WERI-Rb-1 (cell line): ENCODE measurements around the gene TNIP1.
A peak's percentile ranks its signal among the peaks of the same experiment; 100 is the strongest.

Experiments
- DNase-seq: peaks from one replicate; pipeline ENCODE4 v3.0.0-alpha.2; 2020
- H3K27ac ChIP-seq: fragments of 250-450 bp; sonication (Bioruptor Pico); 2 replicates; pipeline ENCODE4 v1.5.1; 2020; ENCODE audit warnings: mild to moderate bottlenecking, moderate library complexity
- H3K27me3 ChIP-seq: fragments of 250-450 bp; sonication (Bioruptor Pico); 2 replicates; pipeline ENCODE4 v1.5.1; 2021; ENCODE audit warnings: mild to moderate bottlenecking, low read depth, moderate library complexity; ENCODE audit not compliant: insufficient read depth, severe bottlenecking
- H3K36me3 ChIP-seq: fragments of 250-450 bp; sonication (Bioruptor Pico); 2 replicates; pipeline ENCODE4 v1.5.1; 2020; ENCODE audit warnings: mild to moderate bottlenecking, moderate library complexity
- H3K4me3 ChIP-seq: 2 replicates; pipeline ENCODE4 v1.5.1; 2011; ENCODE audit warnings: low read depth, mild to moderate bottlenecking, control low read depth, low read length
- H3K9me3 ChIP-seq: fragments of 250-450 bp; sonication (Bioruptor Pico); 2 replicates; pipeline ENCODE4 v1.5.1; 2021; ENCODE audit warnings: mild to moderate bottlenecking, moderate library complexity; ENCODE audit not compliant: severe bottlenecking
- TF ChIP-seq, protein P1 (sequence below): IDR thresholded peaks from 2 replicates; pipeline ENCODE4 v1.5.1; 2011; ENCODE audit warnings: low read depth, mild to moderate bottlenecking, control low read depth, inconsistent platforms, low read length

TNIP1 gene

DNA sequence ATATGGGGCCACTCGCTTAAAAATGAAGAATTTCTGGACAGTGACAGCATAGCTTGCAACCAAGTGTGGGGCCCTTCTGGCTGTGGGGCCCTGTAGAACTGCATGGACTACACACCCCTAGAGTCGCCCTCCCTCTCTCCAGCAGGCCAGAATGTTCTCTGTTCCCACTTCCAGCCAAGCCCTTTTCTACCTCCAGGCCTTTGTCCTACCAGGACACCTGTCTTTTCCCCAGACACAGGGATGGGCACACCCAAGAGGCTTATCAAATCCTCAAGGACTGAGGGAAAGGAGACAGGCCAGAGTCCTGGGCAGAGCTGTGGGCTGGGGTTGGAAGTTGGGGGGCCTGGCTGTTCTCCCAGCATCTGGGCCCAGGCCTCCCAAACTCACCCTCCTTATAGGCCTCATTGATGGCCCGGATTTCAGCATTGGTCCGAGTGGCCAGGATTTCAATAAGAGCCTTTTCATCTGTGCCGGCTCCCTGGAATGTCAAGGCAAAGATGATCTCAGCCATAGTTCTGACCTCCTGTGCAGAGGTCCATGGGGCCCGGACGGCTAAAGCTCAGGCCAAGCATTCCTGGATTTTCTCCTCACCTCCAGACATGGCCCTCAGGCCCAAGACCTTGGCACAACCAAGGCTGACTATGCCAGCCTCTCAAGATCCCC is 38.2 kb upstream of the TNIP1 start:
- Histone ChIP-seq H3K4me3 (no peak overlapping the region), H3K27me3 (no peaks in the 10 kb centered on the region), H3K27ac (no peak overlapping the region), H3K9me3 (no peaks in the 10 kb centered on the region), H3K36me3 (peaks cover 9% of the 10 kb centered on the region; the same call in 1 of the 2 replicates)
- DNase-seq = no peak
- TF ChIP-seq, protein P1, sequence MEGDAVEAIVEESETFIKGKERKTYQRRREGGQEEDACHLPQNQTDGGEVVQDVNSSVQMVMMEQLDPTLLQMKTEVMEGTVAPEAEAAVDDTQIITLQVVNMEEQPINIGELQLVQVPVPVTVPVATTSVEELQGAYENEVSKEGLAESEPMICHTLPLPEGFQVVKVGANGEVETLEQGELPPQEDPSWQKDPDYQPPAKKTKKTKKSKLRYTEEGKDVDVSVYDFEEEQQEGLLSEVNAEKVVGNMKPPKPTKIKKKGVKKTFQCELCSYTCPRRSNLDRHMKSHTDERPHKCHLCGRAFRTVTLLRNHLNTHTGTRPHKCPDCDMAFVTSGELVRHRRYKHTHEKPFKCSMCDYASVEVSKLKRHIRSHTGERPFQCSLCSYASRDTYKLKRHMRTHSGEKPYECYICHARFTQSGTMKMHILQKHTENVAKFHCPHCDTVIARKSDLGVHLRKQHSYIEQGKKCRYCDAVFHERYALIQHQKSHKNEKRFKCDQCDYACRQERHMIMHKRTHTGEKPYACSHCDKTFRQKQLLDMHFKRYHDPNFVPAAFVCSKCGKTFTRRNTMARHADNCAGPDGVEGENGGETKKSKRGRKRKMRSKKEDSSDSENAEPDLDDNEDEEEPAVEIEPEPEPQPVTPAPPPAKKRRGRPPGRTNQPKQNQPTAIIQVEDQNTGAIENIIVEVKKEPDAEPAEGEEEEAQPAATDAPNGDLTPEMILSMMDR = no peak

DNA sequence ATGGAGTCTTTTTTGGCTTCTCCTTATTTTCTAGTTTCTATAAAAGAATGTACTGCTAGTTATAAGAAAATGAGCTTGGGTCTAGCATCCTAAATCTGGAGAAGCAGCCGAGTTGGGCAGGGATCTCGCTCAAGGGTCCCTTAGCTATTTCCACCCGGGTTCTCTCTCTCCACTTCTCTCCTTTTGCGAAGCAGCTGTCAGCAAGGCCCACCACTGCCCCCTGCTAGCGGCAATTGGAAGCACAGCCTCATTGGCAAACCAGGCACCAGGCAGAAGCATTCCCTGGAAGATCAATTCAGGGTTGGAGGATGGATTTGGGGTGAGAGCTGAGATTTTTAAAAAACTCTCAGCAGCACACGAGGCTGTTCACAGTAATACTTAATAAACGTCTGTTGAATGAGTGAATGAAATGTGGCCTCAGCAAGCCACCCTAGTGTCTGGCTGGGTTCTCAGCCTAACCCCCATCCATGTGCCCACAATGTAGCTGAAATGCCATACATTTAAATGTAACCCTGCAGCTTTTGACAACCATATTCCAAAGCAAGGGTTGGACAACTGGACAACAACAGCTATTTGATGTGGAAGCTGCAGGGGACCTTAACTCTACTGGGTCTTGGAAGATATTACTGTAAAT is 34.6 kb upstream of the TNIP1 start:
- H3K27me3 ChIP-seq = no peaks in the 10 kb centered on the region
- no peaks in the 10 kb centered on the region for H3K36me3 ChIP-seq
- DNase-seq = peak; percentile 74
- H3K4me3 ChIP-seq = no peak overlapping the region
- no peaks in the 10 kb centered on the region for H3K9me3 ChIP-seq
- no peak overlapping the region for H3K27ac ChIP-seq
- TF ChIP-seq, protein P1 = peak; percentile 88

DNA sequence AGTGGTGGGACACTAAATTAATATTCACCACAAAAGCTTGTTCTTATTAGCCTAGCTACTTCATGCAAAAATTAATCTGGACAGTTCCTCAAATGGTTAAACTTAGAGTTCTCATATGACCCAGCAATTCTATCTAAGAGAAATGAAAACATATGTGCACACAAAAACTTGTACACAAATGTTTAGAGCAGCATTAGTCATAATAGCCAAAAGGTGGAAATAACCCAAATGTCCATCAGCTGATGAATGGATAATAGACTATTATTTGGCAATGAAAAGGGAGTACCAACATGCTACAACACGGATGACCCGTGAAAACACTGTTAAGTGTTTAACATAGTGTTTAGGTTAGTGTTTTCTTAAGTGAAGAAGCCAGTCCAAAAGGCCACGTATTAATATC is 32.8 kb upstream of the TNIP1 start:
- H3K9me3 ChIP-seq = no peaks in the 10 kb centered on the region
- H3K27me3 ChIP-seq = no peaks in the 10 kb centered on the region
- no peak overlapping the region for H3K27ac ChIP-seq
- no peak overlapping the region for H3K4me3 ChIP-seq
- H3K36me3 ChIP-seq = no peaks in the 10 kb centered on the region; the same call in 1 of the 2 replicates
- TF ChIP-seq, protein P1 = no peak
- no peak for DNase-seq

DNA sequence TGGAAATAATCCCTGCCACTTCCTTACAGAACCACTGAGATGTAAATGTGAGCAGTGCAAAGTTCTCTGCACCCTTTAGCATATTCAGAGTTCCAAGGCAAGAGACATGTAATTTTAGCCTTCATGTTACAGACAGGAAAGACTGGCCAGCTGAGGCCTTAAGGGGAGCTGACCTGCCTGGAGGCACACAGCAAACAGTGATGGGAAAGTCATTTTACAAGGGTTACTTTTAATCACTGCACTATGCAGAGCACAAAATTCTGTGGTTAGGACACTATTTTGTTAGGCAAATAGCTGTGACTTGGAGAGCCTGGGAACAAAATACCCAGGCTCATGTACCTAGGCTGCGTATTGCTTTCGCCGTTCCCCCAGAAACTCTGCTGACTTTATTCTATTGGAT is 30.2 kb upstream of the TNIP1 start:
- TF ChIP-seq, protein P1 = no peak
- no peaks in the 10 kb centered on the region; the same call in 1 of the 2 replicates for H3K36me3 ChIP-seq

DNA sequence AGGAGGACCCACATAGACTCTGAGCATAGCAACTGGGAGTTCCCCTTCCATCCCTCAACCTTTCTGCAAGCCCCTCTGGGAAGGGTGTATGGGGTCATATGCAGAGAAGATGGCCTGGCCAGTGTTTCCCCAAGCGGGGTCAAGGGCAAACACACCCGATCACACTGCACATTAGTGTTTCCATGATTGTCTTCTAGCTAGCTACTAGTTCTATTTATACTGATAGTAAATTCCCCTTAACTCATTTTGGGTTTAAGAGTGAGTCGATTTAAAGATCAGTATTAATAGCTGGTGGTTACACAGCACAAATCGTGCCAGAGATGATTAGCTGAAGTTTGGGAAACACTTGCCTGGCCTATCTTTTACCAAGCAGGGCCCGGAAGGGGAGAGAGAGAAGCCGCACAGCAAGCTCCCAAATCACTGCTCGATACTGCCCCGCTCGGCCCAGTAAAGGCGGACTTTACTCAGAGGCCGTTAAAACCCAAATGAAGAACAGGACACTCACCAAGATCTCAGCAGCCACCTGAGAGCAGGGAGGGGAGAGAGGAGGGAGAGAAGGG is 29.4 kb upstream of the TNIP1 start:
- DNase-seq = no peak
- H3K4me3 ChIP-seq = no peak overlapping the region
- H3K27me3 ChIP-seq = no peaks in the 10 kb centered on the region
- no peak overlapping the region for H3K27ac ChIP-seq
- TF ChIP-seq, protein P1 = no peak
- no peaks in the 10 kb centered on the region; the same call in 1 of the 2 replicates for H3K36me3 ChIP-seq
- no peaks in the 10 kb centered on the region for H3K9me3 ChIP-seq

More for the DNA sequence above, 30.2 kb upstream of the TNIP1 start:
- Histone ChIP-seq H3K9me3 (no peaks in the 10 kb centered on the region), H3K27me3 (no peaks in the 10 kb centered on the region), H3K27ac (no peak overlapping the region), H3K4me3 (no peak overlapping the region)
- no peak for DNase-seq
